SK-N-SH (cell line): ENCODE results near the gene TUBA3C. TPM values are rescaled to one million over a fixed set of nuclear protein-coding genes. Genes with fewer than 3 reads are reported as not detected.

ENCODE experiments used
- CTCF ChIA-PET: fragments of 300-600, 350-600 bp; formaldehyde crosslinking; extraction: SDS; loops from one replicate; lab custom pipeline; 2021; lab: Yijun Ruan, JAX
- POLR2A ChIA-PET: fragments of 350-600 bp; sonication (Branson Sonifier 250); formaldehyde crosslinking; extraction: SDS; loops from one replicate; lab custom pipeline; 2020; ENCODE audit warnings: antibody characterized with exemption, inconsistent platforms; lab: Yijun Ruan, JAX
- DNase-seq: peaks from one replicate; pipeline ENCODE4 v3.0.0; 2012
- H2AFZ ChIP-seq: fragments of 200-600 bp; sonication (generic); 2 replicates; pipeline ENCODE4 v1.8.1; 2016; ENCODE audit warnings: antibody characterized with exemption, mild to moderate bottlenecking, low read depth
- H3F3A ChIP-seq: fragments of 200-600 bp; sonication (generic); replicated peaks from 2 replicates; pipeline ENCODE3; 2016; ENCODE audit warnings: antibody characterized with exemption, mild to moderate bottlenecking; ENCODE audit not compliant: insufficient read depth
- H3K27ac ChIP-seq, 2 experiments: fragments of 200-500 bp in 1 of 2; fragments of 200-600 bp in 1 of 2; sonication (Bioruptor generic) in 1 of 2; sonication (generic), shearing (Covaris generic) in 1 of 2; 2 replicates each; pipeline versions ENCODE4 v1.5.1 to v1.6.1; 2014 to 2016; ENCODE audit warnings: low read depth in 2 of 2, inconsistent platforms in 1 of 2, low read length in 1 of 2, mild to moderate bottlenecking in 1 of 2, mixed read lengths in 1 of 2
- H3K27me3 ChIP-seq: fragments of 200-600 bp; sonication (generic), shearing (Covaris generic); 2 replicates; pipeline ENCODE4 v1.6.1; 2016; ENCODE audit warnings: mixed run types; ENCODE audit not compliant: insufficient read depth
- H3K36me3 ChIP-seq, 2 experiments: fragments of 200-500 bp in 1 of 2; fragments of 200-600 bp in 1 of 2; sonication (Bioruptor generic) in 1 of 2; sonication (generic) in 1 of 2; replicated peaks in 1 of 2; 2 replicates each; pipeline versions ENCODE3 to v1.5.1; 2014 to 2016; ENCODE audit warnings: low read length in 1 of 2, mild to moderate bottlenecking in 1 of 2; ENCODE audit not compliant: insufficient read depth in 2 of 2, control insufficient read depth in 1 of 2
- H3K4me1 ChIP-seq, 2 experiments: fragments of 200-500 bp in 1 of 2; fragments of 200-600 bp in 1 of 2; sonication (Bioruptor generic) in 1 of 2; sonication (generic), shearing (Covaris generic) in 1 of 2; 2 replicates each; pipeline versions ENCODE4 v1.5.1 to v1.6.1; 2014 to 2016; ENCODE audit warnings: low read depth in 1 of 2, low read length in 1 of 2, mixed run types in 1 of 2; ENCODE audit not compliant: insufficient read depth in 2 of 2, control insufficient read depth in 1 of 2
- H3K4me2 ChIP-seq: fragments of 200-600 bp; sonication (generic), shearing (Covaris generic); 2 replicates; pipeline ENCODE4 v1.6.1; 2017; ENCODE audit warnings: mixed run types
- H3K4me3 ChIP-seq, 2 experiments: fragments of 200-500 bp in 1 of 2; fragments of 200-600 bp in 1 of 2; sonication (Bioruptor generic) in 1 of 2; sonication (generic), shearing (Covaris generic) in 1 of 2; 2 replicates each; pipeline versions ENCODE4 v1.5.1 to v1.8.1; 2014 to 2016; ENCODE audit warnings: low read depth in 2 of 2, inconsistent platforms in 1 of 2, low read length in 1 of 2, mild to moderate bottlenecking in 1 of 2, mixed read lengths in 1 of 2, moderate library complexity in 1 of 2
- H3K79me2 ChIP-seq: fragments of 200-600 bp; sonication (generic); 2 replicates; pipeline ENCODE4 v1.8.1; 2017; ENCODE audit warnings: mild to moderate bottlenecking; ENCODE audit not compliant: insufficient read depth
- H3K9ac ChIP-seq: fragments of 200-600 bp; sonication (generic); 2 replicates; pipeline ENCODE4 v1.6.1; 2017; ENCODE audit warnings: mixed run types
- H3K9me2 ChIP-seq: fragments of 200-600 bp; sonication (generic); 2 replicates; pipeline ENCODE4 v1.6.1; 2017; ENCODE audit warnings: mixed run types
- H3K9me3 ChIP-seq: fragments of 200-600 bp; sonication (generic); 2 replicates; pipeline ENCODE4 v1.6.1; 2017; ENCODE audit warnings: mixed run types, mild to moderate bottlenecking, moderate library complexity
- H4K20me1 ChIP-seq: fragments of 200-600 bp; sonication (generic); 2 replicates; pipeline ENCODE4 v1.6.1; 2017; ENCODE audit warnings: mild to moderate bottlenecking, mixed run types; ENCODE audit not compliant: insufficient read depth
- ELF1 ChIP-seq: IDR thresholded peaks from 2 replicates; pipeline ENCODE4 v1.4.0; 2012
- EZH2phosphoT487 ChIP-seq: fragments of 200-600 bp; sonication (generic); IDR thresholded peaks from 2 replicates; pipeline ENCODE4 v1.6.1; 2017; ENCODE audit warnings: low read depth, mixed run types, mild to moderate bottlenecking, antibody characterized with exemption, moderate library complexity, borderline replicate concordance
- FOSL2 ChIP-seq: IDR thresholded peaks from 2 replicates; pipeline ENCODE4 v1.4.0; 2012; ENCODE audit warnings: low read depth, mild to moderate bottlenecking, moderate library complexity, borderline replicate concordance
- GATA2 ChIP-seq: sonication (generic); formaldehyde crosslinking; IDR thresholded peaks from 2 replicates; pipeline ENCODE4 v1.5.0; 2020; ENCODE audit warnings: mild to moderate bottlenecking, missing genetic modification reagents
- NFIC ChIP-seq: IDR thresholded peaks from 2 replicates; pipeline ENCODE4 v1.4.0; 2012; ENCODE audit warnings: borderline replicate concordance
- NRF1 ChIP-seq: IDR thresholded peaks from 2 replicates; pipeline ENCODE4 v1.6.1; 2012; ENCODE audit warnings: low read depth, mild to moderate bottlenecking, low read length
- PBX3 ChIP-seq: IDR thresholded peaks from 2 replicates; pipeline ENCODE4; 2012
- POLR2AphosphoS5 ChIP-seq: IDR thresholded peaks from 2 replicates; pipeline ENCODE4 v1.6.1; 2012; ENCODE audit warnings: low read depth, low read length
- RAD21 ChIP-seq: IDR thresholded peaks from 2 replicates; pipeline ENCODE4 v1.6.1; 2012; ENCODE audit warnings: mild to moderate bottlenecking, low read length
- TAF1 ChIP-seq: IDR thresholded peaks from 2 replicates; pipeline ENCODE4 v1.6.1; 2012; ENCODE audit warnings: low read depth, mild to moderate bottlenecking, low read length, moderate library complexity, borderline replicate concordance
- TEAD4 ChIP-seq: IDR thresholded peaks from 2 replicates; pipeline ENCODE4 v1.4.0; 2012; ENCODE audit warnings: mild to moderate bottlenecking, borderline replicate concordance; ENCODE audit not compliant: insufficient read depth
- USF2 ChIP-seq: fragments of 150-350 bp; IDR thresholded peaks from 2 replicates; pipeline ENCODE4 v1.6.1; 2017; ENCODE audit warnings: antibody characterized with exemption, low read length, low read depth, borderline replicate concordance
- WGBS: methylation state at CpG from one replicate; pipeline ENCODE4 v1.1.6; 2017; ENCODE audit warnings: low lambda C conversion rate; 5-methylcytosine and 5-hydroxymethylcytosine counted together
- polyA plus RNA-seq, 3 experiments: library from polyadenylated mRNA; depleted of rRNA; stranded (reverse); fragments of >200 nt; gene quantifications; 2 replicates each; pipeline ENCODE4 v1.2.3, GENCODE V29; 2012

TUBA3C gene
- polyA plus RNA-seq, 1 of the 3 experiments (the other 2 are of a cell fraction), result 0.05 TPM

- POLR2A ChIA-PET, result no interaction called here
- H3K4me3 ChIP-seq, result no peak overlapping the region
- H3K27me3 ChIP-seq, result no peaks in the 10 kb centered on the region
- H3K79me2 ChIP-seq, result no peaks in the 10 kb centered on the region
- no peaks in the 10 kb centered on the region for H3F3A ChIP-seq
- WGBS, result 15% methylated on average over 5 of the region's 8 CpGs
- no peak overlapping the region for H2AFZ ChIP-seq
- no peak overlapping the region for H3K27ac ChIP-seq
- no peak overlapping the region for H3K4me2 ChIP-seq
- no peaks in the 10 kb centered on the region for H3K9me2 ChIP-seq
- no peaks in the 10 kb centered on the region for H3K36me3 ChIP-seq
- CTCF ChIA-PET, result no interaction called here
- no peaks in the 10 kb centered on the region for H4K20me1 ChIP-seq
- H3K9me3 ChIP-seq, result no peaks in the 10 kb centered on the region
- no peak for DNase-seq
- H3K9ac ChIP-seq, result no peak overlapping the region
- TF ChIP-seq POLR2AphosphoS5 (no peak), ELF1 (no peak), TEAD4 (no peak), EZH2phosphoT487 (no peak)
- TF ChIP-seq, all 33 proteins: peak for 0
- no peaks in the 10 kb centered on the region for H3K4me1 ChIP-seq
Measured at GRCh38 chr13:19185086-19185864, 3.7 kb upstream of the TUBA3C start.

- no peak for TF ChIP-seq TAF1
- TF ChIP-seq USF2, result no peak
- TF ChIP-seq NFIC, result no peak
- no peak for TF ChIP-seq FOSL2
- no peak for TF ChIP-seq POLR2AphosphoS5
- TF ChIP-seq GATA2 (CRISPR knock-in tag), result no peak
- TF ChIP-seq NRF1, result no peak
- no peak for TF ChIP-seq RAD21
- TF ChIP-seq PBX3, result no peak
- peaks cover 7% of the 10 kb centered on the region; the same call in 1 of the 2 replicates for H3K27me3 ChIP-seq
- no peaks in the 10 kb centered on the region for H3K79me2 ChIP-seq
- no peaks in the 10 kb centered on the region for H3K9me3 ChIP-seq
- CTCF ChIA-PET, result no interaction called here
- no peaks in the 10 kb centered on the region for H3K9me2 ChIP-seq
- H3K36me3 ChIP-seq, result no peaks in the 10 kb centered on the region
- no peak overlapping the region for H3K4me3 ChIP-seq
- no peak overlapping the region for H2AFZ ChIP-seq
- DNase-seq, result no peak
- H3K4me2 ChIP-seq, result no peak overlapping the region
- no peak overlapping the region for H3K9ac ChIP-seq
- POLR2A ChIA-PET, result no interaction called here
- H3K4me1 ChIP-seq, result no peaks in the 10 kb centered on the region
- H3F3A ChIP-seq, result no peaks in the 10 kb centered on the region
- 17% methylated on average over 3 of the region's 5 CpGs for WGBS
- no peak overlapping the region for H3K27ac ChIP-seq
- no peaks in the 10 kb centered on the region for H4K20me1 ChIP-seq
Measured at GRCh38 chr13:19184176-19184575, 2.6 kb upstream of the TUBA3C start.
